ENCODE data around the gene AK9.
A peak's percentile ranks its signal among the peaks of the same experiment; 100 is the strongest.
"Not testable (repeated sequence)": the region's sequence is repeated elsewhere in the genome, so short reads cannot be mapped to it uniquely, and the experiment has no call there.

AK9 gene

DNA sequence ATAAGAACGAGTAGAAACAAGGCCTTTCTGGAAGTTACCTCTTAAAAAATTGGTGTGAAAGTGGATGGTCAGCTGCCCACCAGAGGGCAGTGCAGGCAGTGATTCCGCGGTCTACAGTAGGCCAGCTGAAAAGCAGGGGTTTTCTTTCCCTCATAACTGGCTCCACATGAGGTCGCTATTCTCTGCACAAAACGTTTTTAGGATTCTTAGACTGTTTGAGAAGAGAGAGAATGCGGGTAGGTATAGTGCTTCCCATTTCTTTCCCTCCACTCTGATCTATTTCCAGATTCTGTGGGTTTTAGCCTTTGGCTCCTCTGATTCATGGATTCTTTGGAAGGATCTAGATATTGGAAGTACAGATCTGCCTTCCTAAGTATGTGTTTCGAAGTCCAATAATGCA, 14.3 kb upstream of the AK9 start:
- in situ Hi-C loops (cut with HindIII; ENCODE audit: low pct_ligation_motif_present, low pct_unique_long_range_greater_than_20kb, low sequenced_read_pairs) = loop anchor here (25.0 kb wide), 1 partner anchor 332 kb away; no protein-coding TSS in a partner anchor

DNA sequence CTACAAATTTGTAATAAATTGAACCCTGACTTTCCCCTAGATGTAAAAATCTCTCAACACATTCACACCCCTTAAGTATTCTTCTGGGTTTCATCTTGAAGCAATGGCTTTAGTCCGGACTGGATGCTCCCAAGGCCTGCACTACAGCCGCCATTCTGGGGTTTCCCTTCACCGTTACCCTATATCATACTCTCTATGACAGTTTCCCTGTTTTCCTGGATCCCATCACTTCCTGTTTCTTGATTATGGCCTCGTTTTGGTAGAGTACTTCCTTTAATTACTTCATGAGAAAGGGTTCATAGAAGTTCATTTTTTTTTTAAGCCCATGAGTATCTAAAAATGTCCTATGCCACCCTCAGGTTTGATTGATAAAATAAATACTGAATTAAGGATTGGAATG, 11.8 kb upstream of the AK9 start:
- no peak for DNase-seq
- in situ Hi-C loops (cut with HindIII; ENCODE audit: low pct_ligation_motif_present, low pct_unique_long_range_greater_than_20kb, low sequenced_read_pairs) = loop anchor here (25.0 kb wide), 1 partner anchor 335 kb away; no protein-coding TSS in a partner anchor

More for the DNA sequence above, 14.3 kb upstream of the AK9 start:
- peak; percentile 80 for DNase-seq

DNA sequence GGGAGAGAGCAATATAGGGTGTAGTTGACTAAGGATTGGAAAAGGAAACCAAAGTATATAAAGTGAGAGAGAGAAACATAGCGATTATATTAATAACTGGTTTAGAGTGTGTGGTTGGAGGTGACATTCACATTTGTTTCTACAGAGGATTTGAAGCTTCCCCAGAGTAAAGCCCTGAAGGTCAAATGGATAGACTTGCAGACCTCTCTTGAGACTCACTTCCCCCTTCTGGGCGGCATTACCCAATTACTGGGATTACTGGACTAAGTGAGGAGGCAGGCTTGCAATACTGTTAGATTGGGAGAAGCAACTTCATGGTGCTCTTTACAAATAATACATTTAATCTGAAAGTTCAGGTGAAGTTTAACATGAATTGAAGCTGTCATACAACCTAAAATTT, 10.8 kb upstream of the AK9 start:
- DNase-seq = no peak
- in situ Hi-C loops (cut with HindIII; ENCODE audit: low pct_ligation_motif_present, low pct_unique_long_range_greater_than_20kb, low sequenced_read_pairs) = loop anchor here (25.0 kb wide), 1 partner anchor 336 kb away; no protein-coding TSS in a partner anchor

DNA sequence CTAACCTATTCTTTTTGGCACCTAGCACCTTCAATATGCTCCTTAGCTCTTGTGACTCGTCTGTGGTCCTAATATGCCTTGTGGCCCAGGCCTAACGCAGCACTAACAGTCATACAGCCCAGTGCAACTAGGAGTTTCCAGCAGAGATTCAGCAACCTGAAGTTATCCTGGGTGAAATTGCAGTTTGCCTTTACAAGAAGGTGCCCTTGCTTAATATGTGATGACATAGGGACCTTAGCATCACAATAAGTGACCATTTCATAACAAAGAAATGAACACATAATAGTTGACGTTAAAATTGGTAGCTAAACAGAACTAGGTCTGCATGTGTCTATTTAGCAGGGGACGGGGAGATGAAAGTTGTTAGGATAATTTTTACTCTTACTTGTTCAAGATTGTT, 10.2 kb upstream of the AK9 start:
- DNase-seq = no peak
- in situ Hi-C loops (cut with HindIII; ENCODE audit: low pct_ligation_motif_present, low pct_unique_long_range_greater_than_20kb, low sequenced_read_pairs) = loop anchor here (25.0 kb wide), 1 partner anchor 336 kb away; no protein-coding TSS in a partner anchor

DNA sequence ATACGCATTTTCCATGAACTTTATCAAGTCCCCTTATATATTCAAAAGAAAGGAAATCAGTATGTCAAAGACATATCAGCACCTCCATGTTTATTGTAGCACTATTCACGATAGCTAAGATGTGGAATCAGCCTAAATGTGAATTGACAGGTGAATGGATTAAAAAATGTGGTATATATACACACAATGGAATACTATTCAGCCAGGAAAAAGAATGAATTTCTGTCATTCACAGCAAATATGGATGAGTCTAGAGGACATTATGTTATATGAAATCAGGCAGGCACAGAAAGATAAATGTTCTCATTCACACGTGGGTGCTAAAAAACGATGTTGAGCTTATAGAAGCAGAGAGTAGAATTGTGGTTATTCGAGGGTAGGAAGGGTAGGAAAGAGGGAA, 5.4 kb upstream of the AK9 start:
- no peak for DNase-seq
- in situ Hi-C loops (cut with HindIII; ENCODE audit: low pct_ligation_motif_present, low pct_unique_long_range_greater_than_20kb, low sequenced_read_pairs) = no loop called here

DNA sequence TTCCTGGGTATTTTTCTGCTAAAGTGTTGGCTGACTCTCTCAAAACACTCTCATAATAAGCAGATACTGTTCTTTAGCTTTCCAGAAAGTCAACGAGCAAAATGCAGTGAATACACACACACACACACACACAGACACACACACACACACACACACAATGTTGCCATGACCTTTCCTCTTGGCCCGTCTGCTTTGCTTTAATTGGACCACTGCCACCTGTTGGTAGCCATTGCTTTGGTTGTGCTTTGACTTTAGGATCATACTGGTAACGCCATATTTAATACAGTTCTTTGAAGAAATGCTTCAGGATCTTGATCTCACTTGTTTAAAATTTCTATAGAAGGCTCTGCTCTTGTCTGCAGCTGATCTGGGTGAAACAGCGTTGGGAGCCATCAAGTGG, 4.5 kb upstream of the AK9 start:
- in situ Hi-C loops (cut with HindIII; ENCODE audit: low pct_ligation_motif_present, low pct_unique_long_range_greater_than_20kb, low sequenced_read_pairs) = no loop called here
- DNase-seq = peak; percentile 6

DNA sequence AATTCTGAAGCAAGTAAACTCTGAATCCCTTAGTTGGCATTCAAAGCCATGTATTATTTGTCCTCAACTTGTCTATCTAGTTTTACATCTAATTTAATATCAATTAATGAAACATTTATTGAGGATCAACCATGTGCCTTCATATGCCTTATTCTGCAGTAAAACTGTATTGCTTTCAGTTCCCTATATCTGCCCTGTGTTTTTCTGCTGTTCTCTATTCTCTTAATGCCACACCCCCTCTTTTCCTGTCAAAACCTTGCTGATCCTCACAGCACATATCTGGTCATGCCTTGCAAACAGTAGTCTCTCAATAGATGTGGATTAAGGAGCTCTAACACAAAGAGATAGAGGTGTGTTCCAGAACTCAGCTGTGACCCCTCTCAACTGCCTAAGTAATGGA, 2.1 kb upstream of the AK9 start:
- no peak for DNase-seq
- in situ Hi-C loops (cut with HindIII; ENCODE audit: low pct_ligation_motif_present, low pct_unique_long_range_greater_than_20kb, low sequenced_read_pairs) = no loop called here

DNA sequence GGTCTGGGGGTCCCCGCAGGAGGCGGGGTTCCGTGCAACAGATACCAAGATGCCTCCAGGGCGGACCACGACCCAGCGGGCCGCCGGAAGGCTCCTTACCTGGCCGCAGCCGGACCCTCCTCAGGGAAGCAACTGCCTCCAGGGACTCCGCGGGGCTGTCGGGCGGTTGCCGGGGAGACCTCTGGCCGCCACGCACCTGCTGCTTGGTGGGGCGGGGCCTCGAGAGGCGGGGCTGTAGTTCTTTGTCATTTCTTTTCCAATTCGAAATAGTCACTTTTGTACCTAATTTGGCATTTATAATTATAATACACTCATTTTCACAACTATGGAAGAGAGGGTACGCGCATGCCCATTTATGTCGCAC, 647 bp downstream of the AK9 start:
- DNase-seq = peak; percentile 35
- in situ Hi-C loops (cut with HindIII; ENCODE audit: low pct_ligation_motif_present, low pct_unique_long_range_greater_than_20kb, low sequenced_read_pairs) = no loop called here

DNA sequence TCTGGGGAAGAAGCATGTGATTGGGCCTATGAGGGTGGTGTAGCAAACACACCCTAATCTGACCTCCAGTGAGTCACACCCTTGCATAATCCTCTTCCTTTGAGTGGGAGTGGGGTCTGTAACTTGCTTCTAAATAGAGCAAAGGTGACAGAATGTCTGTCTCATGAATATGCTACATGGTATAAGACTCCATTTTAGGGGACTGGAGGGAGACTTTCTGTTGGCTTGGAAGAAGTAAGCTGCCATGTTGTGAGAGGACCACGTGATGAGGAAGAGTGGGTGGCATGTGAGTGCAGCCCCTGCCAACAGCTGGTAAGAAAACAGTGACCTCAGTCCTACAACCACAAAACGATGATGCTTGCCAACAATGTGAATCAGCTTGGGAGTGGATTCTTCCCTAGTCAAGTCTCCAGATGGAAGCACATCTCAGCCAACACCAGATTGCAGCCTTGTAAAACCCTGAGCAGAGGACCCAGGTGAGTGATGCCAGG, 3.7 kb downstream of the AK9 start:
- peak; percentile 64 for DNase-seq
- in situ Hi-C loops (cut with HindIII; ENCODE audit: low pct_ligation_motif_present, low pct_unique_long_range_greater_than_20kb, low sequenced_read_pairs) = no loop called here

DNA sequence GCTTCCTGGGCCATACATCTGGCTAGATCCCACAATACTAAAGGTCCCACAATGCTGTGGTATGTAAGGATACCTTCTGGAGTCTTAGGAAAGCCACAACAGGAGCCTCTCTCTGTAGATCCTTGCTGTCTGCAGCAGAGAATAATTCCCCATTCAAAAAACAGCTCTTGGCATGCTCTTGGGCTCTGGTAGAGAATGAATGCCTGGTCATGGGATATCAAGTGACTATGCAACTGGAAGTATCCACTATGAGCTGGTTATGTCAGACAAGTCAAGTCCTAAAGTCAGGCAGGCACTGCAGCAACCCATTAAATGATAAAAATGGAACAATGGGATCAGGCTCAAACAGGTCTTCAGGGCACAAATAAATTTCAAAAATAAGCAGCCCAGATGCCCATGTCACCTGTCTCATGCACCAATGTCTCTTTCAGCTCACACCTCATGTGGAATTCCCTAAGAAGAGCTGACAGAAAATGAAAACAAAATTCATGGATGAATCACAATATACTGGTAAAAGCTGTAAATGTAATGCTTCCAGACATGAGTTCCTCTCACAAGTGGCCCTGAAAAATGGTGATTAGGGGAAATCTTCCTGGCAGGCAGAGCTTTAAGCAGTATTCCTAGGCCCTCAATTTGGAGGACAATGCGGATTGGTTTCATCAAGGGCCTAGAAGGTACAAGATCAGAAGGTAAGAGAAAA, 4.3 kb downstream of the AK9 start:
- no peak for DNase-seq

DNA sequence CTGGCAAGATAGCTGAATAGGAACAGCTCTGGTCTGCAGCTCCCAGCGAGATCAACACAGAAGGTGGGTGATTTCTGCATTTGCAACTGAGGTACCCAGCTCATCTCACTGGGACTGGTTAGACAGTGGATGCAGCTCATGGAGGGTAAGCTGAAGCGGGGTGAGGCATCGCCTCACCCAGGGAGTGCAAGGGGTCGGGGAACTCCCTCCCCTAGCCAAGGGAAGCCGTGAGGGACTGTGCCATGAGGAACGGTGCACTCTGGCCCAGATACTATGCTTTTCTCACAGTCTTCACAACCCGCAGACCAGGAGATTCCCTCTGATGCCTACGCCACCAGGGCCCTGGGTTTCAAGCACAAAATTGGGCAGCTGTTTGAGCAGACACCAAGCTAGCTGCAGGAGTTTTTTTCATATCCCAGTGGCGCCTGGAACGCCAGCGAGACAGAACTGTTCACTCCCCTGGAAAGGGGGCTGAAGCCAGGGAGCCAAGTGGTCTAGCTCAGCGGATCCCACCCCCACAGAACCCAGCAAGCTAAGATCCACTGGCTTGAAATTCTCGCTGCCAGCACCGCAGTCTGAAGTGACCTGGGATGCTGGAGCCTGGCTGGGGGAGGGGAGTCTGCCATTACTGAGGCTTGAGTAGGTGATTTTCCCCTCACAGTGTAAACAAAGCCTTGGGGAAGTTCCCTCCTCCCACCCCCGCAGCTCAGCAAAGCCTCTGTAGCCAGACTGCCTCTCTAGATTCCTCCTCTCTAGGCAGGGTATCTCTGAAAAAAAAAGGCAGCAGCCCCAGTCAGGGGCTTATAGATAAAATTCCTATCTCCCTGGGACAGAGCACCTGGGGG, 12.1 kb downstream of the AK9 start:
- DNase-seq; in situ Hi-C loops (cut with HindIII; ENCODE audit: low pct_ligation_motif_present, low pct_unique_long_range_greater_than_20kb, low sequenced_read_pairs): not testable (repeated sequence)

More for the DNA sequence above, 4.3 kb downstream of the AK9 start:
- in situ Hi-C loops (cut with HindIII; ENCODE audit: low pct_ligation_motif_present, low pct_unique_long_range_greater_than_20kb, low sequenced_read_pairs) = no loop called here

DNA sequence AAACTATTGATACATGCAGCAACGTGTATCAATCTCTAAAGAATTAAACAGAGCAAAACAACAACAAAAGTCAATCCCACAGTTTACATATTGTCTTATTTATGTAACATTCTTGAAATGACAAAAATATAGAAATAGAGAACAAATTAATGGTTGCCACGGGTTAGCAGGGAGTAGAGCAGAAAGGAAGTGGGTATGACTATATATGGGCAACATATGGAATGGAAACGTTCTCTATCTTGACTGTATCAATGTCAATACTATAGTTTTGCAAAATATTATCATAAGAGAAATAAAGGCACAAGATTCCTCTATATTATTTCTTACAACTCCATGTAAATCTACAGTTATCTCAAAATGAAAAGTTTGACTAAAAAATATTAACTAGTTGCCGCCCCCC, 12.8 kb downstream of the AK9 start:
- no peak for DNase-seq
- in situ Hi-C loops (cut with HindIII; ENCODE audit: low pct_ligation_motif_present, low pct_unique_long_range_greater_than_20kb, low sequenced_read_pairs) = no loop called here

DNA sequence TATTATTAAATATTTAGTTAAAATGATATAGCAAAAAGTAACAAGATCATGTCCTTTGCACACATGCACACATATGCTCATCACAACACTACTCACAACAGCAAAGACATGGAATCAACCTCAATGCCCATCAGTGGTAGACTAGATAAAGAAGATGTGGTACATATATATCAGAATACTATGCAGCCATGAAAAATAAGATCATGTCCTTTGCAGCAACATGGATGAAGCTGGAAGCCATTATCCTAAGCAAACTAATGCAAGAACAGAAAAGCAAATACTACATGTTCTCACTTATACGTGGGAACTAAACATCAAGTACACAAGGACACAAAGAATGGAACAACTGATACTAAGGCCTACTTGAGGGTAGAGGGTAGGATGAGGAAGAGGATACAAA, 14.3 kb downstream of the AK9 start:
- no peak for DNase-seq
- in situ Hi-C loops (cut with HindIII; ENCODE audit: low pct_ligation_motif_present, low pct_unique_long_range_greater_than_20kb, low sequenced_read_pairs) = no loop called here

DNA sequence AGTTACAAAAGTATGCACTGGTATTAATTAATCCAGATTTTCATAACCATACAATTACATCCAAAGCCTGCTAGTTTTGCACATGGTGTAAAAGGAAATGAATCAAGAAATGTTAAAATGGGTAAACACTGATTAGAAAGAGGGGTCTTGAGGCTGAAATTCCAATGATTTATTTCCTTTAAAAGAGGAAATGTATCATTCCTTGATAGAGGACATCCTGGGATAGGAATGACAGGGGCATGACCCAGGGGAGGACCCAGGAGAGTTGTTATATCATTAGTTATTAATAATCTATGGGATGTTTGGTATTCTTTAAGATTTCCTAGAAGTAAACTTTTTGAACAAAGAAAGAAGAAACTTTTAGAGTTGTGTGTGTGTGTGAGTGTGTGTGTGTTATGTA, 18.2 kb downstream of the AK9 start:
- no peak for DNase-seq
- in situ Hi-C loops (cut with HindIII; ENCODE audit: low pct_ligation_motif_present, low pct_unique_long_range_greater_than_20kb, low sequenced_read_pairs) = no loop called here

DNA sequence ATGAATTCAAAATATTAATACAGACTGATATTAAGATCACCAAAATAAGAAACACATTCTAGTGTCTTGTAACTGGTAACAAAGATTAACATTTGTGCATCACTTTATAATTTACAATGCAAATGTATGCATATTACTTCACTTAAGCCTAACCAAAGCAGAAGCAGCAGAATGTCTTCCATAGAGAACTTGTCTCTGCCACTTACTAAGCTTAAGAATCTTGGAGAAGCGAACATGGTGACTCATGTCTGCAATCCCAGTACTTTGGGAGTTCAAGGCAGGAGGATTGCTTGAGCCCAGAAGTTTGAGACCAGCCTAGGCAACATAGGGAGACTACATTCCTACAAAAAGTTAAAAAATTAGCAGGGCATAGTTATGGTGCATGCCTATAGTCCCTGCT, 18.8 kb downstream of the AK9 start:
- no peak for DNase-seq
- in situ Hi-C loops (cut with HindIII; ENCODE audit: low pct_ligation_motif_present, low pct_unique_long_range_greater_than_20kb, low sequenced_read_pairs) = no loop called here

DNA sequence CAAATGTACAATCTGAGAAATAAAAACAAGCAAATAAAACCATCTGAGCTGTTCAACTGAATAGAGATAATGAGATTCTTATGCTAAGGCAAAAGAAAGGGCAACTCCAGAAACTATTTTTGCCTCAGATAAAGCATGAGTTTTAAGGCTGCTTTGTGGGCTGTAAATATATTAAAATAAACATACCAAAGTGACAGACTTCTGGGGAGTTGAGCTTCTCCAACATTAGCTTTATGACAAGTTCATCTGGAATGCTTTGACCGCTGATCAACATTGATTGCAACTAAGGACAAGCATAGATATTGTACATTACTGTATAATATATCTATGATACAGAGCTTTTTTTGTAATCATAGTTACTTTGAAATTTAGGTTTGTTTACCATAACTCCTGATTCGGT, 19.3 kb downstream of the AK9 start:
- no peak for DNase-seq
- in situ Hi-C loops (cut with HindIII; ENCODE audit: low pct_ligation_motif_present, low pct_unique_long_range_greater_than_20kb, low sequenced_read_pairs) = no loop called here

DNA sequence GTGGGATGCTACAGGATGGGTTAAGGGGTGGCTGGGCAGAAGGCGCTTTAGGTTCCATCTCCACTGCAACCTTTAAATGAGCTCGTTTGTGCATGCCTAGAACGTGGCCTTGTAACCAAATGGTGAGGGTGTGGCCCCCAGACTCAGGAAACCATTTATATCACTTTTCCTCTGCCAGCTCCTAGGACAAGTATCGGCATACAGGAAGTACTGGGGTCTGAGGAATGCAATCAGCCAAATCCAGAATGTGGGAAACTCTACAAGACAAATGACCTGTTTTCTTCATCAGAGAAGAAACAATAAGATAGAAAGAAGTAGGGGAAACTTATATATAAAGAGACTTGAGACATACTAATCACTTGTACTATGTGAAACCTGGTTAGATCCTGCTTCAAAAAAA, 21.2 kb downstream of the AK9 start:
- DNase-seq = no peak
- in situ Hi-C loops (cut with HindIII; ENCODE audit: low pct_ligation_motif_present, low pct_unique_long_range_greater_than_20kb, low sequenced_read_pairs) = no loop called here

DNA sequence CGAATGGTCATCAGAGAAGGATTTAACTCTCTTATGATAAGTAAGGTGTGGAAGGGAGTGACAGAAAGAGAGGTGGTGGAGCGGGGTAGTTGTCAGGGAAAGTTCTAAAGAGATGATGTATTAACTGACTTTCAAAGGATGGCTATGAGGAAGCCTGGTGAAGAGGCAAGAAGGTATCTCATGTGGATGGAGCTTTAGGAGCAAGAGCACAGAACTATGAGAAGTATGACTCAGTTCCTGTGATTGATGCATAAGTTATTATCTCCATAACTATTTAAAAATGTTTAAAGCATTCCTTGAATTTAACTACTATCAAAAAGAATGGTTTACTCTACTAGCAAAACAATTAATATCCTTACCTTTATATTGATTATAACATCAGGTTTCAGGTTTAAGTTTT, 28.8 kb downstream of the AK9 start:
- in situ Hi-C loops (cut with HindIII; ENCODE audit: low pct_ligation_motif_present, low pct_unique_long_range_greater_than_20kb, low sequenced_read_pairs) = no loop called here
- no peak for DNase-seq

DNA sequence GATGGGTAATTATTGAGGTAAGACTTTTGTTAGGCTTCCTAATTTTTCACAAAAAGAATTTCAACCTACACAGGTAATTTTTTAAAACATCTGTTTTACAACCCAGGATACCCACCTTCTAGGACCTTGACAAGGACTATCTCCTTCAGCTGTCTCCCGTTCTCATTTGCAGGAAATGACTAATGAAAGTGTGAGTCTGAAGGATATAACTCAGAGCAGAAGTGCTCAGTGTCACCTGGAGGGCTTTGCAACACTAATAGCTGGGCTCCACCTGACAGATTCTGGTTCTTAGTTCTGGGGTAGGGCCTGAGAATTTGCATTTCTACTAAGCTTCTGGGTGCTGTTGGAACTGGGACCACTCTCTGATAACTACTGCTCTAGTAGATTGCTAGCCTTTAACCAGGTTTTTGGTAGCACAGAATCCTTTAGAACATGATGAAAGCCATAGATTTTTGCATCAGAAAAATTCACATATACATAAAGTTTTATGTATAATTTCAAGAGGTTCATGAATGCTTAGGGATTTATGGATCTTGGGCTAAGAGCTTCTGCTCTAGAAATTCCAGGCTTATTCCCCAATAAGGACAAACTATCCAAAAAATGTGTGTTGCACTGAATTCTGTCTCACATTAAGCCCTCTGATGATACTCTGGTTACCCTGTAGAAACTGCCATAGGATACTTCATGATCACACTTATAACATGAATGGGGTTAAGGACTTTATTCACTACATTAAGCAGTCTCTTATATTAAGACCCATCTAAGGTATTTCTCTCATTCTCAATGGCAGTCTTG, 30.3 kb downstream of the AK9 start:
- in situ Hi-C loops (cut with HindIII; ENCODE audit: low pct_ligation_motif_present, low pct_unique_long_range_greater_than_20kb, low sequenced_read_pairs) = no loop called here
- DNase-seq = peak; percentile 2

All from ACHN (cell line).